ENCODE results near the gene C7orf25. TPM values are rescaled to one million over a fixed set of nuclear protein-coding genes. Genes with fewer than 3 reads are reported as not detected.

C7orf25 gene
- total and polyA plus RNA-seq, 4 donors: 0.88 to 7.4 (median 2.1) TPM

GRCh38 chr7:42907316-42907715, 4.6 kb downstream of the C7orf25 start:
- Histone ChIP-seq H3K9ac (ENCODE audit: low read depth in 1 of 2, low read length in 2 of 2) (no peak overlapping the region), H3K9me3 (ENCODE audit: control insufficient read depth in 4 of 4, low read length in 3 of 4) (peaks cover 0 to under 1% (median 0%) of the 10 kb centered on the region in 4 donors), H3K36me3 (ENCODE audit: control insufficient read depth in 4 of 4, insufficient read depth in 3 of 4, low read depth in 1 of 4, low read length in 3 of 4) (no peaks in the 10 kb centered on the region), H3K4me3 (ENCODE audit: low read depth in 1 of 3, low read length in 3 of 3) (no peak overlapping the region), H3K27ac (ENCODE audit: low read depth in 1 of 2, low read length in 2 of 2) (no peak overlapping the region), H3K4me1 (ENCODE audit: control insufficient read depth in 4 of 4, insufficient read depth in 4 of 4, low read length in 3 of 4) (peaks cover 2 to 45% (median 37%) of the 10 kb centered on the region in 4 donors), H3K27me3 (ENCODE audit: control insufficient read depth in 4 of 4, insufficient read depth in 4 of 4, low read length in 3 of 4) (no peaks in the 10 kb centered on the region)
- no peak for TF ChIP-seq REST (IDR thresholded peaks at IDR 0.05)
- no peak for DNase-seq (ENCODE audit: low spot score)

DNA sequence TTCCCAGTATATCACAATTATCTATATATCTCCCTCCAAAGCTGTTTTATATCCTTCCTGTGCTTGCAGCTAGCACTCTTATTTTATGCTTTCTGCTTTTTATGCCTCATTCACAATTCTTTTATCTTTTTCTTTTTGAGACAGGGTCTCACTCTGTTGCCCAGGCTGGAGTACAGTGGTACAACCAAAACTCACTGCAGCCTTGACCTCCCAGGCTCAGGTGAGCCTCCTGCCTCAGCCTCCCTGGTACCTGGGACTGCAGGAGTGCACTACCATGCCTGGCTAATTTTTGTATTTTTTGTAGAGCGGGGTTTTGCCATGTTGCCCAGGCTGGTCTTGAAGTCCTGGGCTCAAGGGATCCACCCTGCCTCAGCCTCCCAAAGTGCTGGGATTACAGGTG, 5.7 kb downstream of the C7orf25 start:
- Histone ChIP-seq H3K9me3 (ENCODE audit: control insufficient read depth in 4 of 4, low read length in 3 of 4) (peaks cover 0 to 4% (median under 1%) of the 10 kb centered on the region in 4 donors), H3K27me3 (ENCODE audit: control insufficient read depth in 4 of 4, insufficient read depth in 4 of 4, low read length in 3 of 4) (no peaks in the 10 kb centered on the region), H3K4me1 (ENCODE audit: control insufficient read depth in 4 of 4, insufficient read depth in 4 of 4, low read length in 3 of 4) (peaks cover 2 to 41% (median 34%) of the 10 kb centered on the region in 4 donors), H3K36me3 (ENCODE audit: control insufficient read depth in 4 of 4, insufficient read depth in 3 of 4, low read depth in 1 of 4, low read length in 3 of 4) (no peaks in the 10 kb centered on the region), H3K4me3 (ENCODE audit: low read depth in 1 of 3, low read length in 3 of 3) (no peak overlapping the region), H3K9ac (ENCODE audit: low read depth in 1 of 2, low read length in 2 of 2) (no peak overlapping the region), H3K27ac (ENCODE audit: low read depth in 1 of 2, low read length in 2 of 2) (no peak overlapping the region)
- TF ChIP-seq, protein P1, sequence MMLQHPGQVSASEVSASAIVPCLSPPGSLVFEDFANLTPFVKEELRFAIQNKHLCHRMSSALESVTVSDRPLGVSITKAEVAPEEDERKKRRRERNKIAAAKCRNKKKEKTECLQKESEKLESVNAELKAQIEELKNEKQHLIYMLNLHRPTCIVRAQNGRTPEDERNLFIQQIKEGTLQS (IDR thresholded peaks at IDR 0.05): no peak
- TF ChIP-seq FOXA2 (IDR thresholded peaks at IDR 0.05) (no peak), GABPA (IDR thresholded peaks at IDR 0.05 in 1 of 2, conservative IDR thresholded peaks at IDR 0.05 in 1 of 2) (no peak), REST (IDR thresholded peaks at IDR 0.05) (no peak), NR2F2 (IDR thresholded peaks at IDR 0.05) (no peak), JUND (IDR thresholded peaks at IDR 0.05) (no peak), TAF1 (conservative IDR thresholded peaks at IDR 0.05) (no peak), YY1 (IDR thresholded peaks at IDR 0.05) (no peak), FOXA1 (IDR thresholded peaks at IDR 0.05) (no peak), CTCF (IDR thresholded peaks at IDR 0.05; ENCODE audit: low read depth, low read length, missing input control) (no peak), RXRA (IDR thresholded peaks at IDR 0.05) (no peak), EGR1 (IDR thresholded peaks at IDR 0.05; ENCODE audit: low read depth in 2 of 2) (no peak), SP1 (IDR thresholded peaks at IDR 0.05) (no peak), RAD21 (IDR thresholded peaks at IDR 0.05) (no peak)
- TF ChIP-seq, protein P2, sequence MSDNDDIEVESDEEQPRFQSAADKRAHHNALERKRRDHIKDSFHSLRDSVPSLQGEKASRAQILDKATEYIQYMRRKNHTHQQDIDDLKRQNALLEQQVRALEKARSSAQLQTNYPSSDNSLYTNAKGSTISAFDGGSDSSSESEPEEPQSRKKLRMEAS (IDR thresholded peaks at IDR 0.05): no peak
- TF ChIP-seq, protein P3, sequence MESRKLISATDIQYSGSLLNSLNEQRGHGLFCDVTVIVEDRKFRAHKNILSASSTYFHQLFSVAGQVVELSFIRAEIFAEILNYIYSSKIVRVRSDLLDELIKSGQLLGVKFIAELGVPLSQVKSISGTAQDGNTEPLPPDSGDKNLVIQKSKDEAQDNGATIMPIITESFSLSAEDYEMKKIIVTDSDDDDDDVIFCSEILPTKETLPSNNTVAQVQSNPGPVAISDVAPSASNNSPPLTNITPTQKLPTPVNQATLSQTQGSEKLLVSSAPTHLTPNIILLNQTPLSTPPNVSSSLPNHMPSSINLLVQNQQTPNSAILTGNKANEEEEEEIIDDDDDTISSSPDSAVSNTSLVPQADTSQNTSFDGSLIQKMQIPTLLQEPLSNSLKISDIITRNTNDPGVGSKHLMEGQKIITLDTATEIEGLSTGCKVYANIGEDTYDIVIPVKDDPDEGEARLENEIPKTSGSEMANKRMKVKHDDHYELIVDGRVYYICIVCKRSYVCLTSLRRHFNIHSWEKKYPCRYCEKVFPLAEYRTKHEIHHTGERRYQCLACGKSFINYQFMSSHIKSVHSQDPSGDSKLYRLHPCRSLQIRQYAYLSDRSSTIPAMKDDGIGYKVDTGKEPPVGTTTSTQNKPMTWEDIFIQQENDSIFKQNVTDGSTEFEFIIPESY (IDR thresholded peaks at IDR 0.05): no peak
- WGBS: 96% methylated on average over 1 of the region's 1 CpG
- no peak for DNase-seq (ENCODE audit: low spot score)

All from liver (tissue), 9 donors.